Hepatocyte (in vitro differentiated cells): ENCODE results near the gene ADH5. TPM values are rescaled to one million over a fixed set of nuclear protein-coding genes. Genes with fewer than 3 reads are reported as not detected.
A peak's percentile ranks its signal among the peaks of the same experiment; 100 is the strongest.
"Not testable (repeated sequence)": the region's sequence is repeated elsewhere in the genome, so short reads cannot be mapped to it uniquely, and the experiment has no call there.

Source experiments
- DNase-seq: peaks from one replicate; pipeline ENCODE4 v3.0.0-alpha.2; 2016; ENCODE audit warnings: low spot score
- H2AFZ ChIP-seq: fragments of 200-600 bp; sonication (generic); 2 replicates; pipeline ENCODE4 v1.6.0; 2016; ENCODE audit warnings: antibody characterized with exemption, mild to moderate bottlenecking
- H3K27ac ChIP-seq: fragments of 200-600 bp; sonication (generic); 2 replicates; pipeline ENCODE4 v1.5.1; 2016; ENCODE audit warnings: mild to moderate bottlenecking
- H3K27me3 ChIP-seq: fragments of 200-600 bp; sonication (generic); 2 replicates; pipeline ENCODE4 v1.6.1; 2016
- H3K36me3 ChIP-seq: fragments of 200-600 bp; sonication (generic); replicated peaks from 2 replicates; pipeline ENCODE4 v1.5.1; 2016; ENCODE audit warnings: low read depth; ENCODE audit not compliant: insufficient read depth
- H3K4me1 ChIP-seq: fragments of 200-600 bp; sonication (generic); 2 replicates; pipeline ENCODE4 v1.5.1; 2016; ENCODE audit warnings: mild to moderate bottlenecking, moderate library complexity; ENCODE audit not compliant: insufficient read depth
- H3K4me2 ChIP-seq: fragments of 200-600 bp; sonication (generic); 2 replicates; pipeline ENCODE4 v1.6.0; 2016
- H3K4me3 ChIP-seq: fragments of 200-600 bp; sonication (generic); 2 replicates; pipeline ENCODE4 v1.5.1; 2016; ENCODE audit warnings: mild to moderate bottlenecking
- H3K79me2 ChIP-seq: fragments of 200-600 bp; sonication (generic); 2 replicates; pipeline ENCODE4 v1.6.0; 2017; ENCODE audit warnings: mild to moderate bottlenecking
- H3K9me2 ChIP-seq: fragments of 200-600 bp; sonication (generic); replicated peaks from 2 replicates; pipeline ENCODE4 v1.6.0; 2017; ENCODE audit warnings: mild to moderate bottlenecking; ENCODE audit not compliant: insufficient read depth
- H3K9me3 ChIP-seq: fragments of 200-600 bp; sonication (generic); 2 replicates; pipeline ENCODE4 v1.5.1; 2016; ENCODE audit warnings: low read depth, mild to moderate bottlenecking
- H4K20me1 ChIP-seq: fragments of 200-600 bp; sonication (generic); 2 replicates; pipeline ENCODE4 v1.6.0; 2016; ENCODE audit warnings: mild to moderate bottlenecking; ENCODE audit not compliant: insufficient read depth, poor library complexity, severe bottlenecking
- CTCF ChIP-seq: fragments of 200-600 bp; sonication (generic); IDR thresholded peaks from 2 replicates; pipeline ENCODE4 v1.5.1; 2016; ENCODE audit warnings: antibody characterized with exemption, mild to moderate bottlenecking; ENCODE audit not compliant: poor library complexity
- EZH2 ChIP-seq: fragments of 200-600 bp; sonication (generic); IDR thresholded peaks from 2 replicates; pipeline ENCODE4 v1.6.1; 2016; ENCODE audit warnings: antibody characterized with exemption, mild to moderate bottlenecking, borderline replicate concordance
- EZH2phosphoT487 ChIP-seq: fragments of 200-600 bp; sonication (generic); IDR thresholded peaks from one replicate; pipeline ENCODE4 v1.6.1; 2018; ENCODE audit warnings: antibody characterized with exemption, mild to moderate bottlenecking, low read depth, moderate library complexity; ENCODE audit not compliant: unreplicated experiment, severe bottlenecking
- WGBS: methylation state at CpG from one replicate; pipeline ENCODE4 v1.1.6; 2016; ENCODE audit warnings: low lambda C conversion rate; ENCODE audit errors: missing lambda C conversion rate; 5-methylcytosine and 5-hydroxymethylcytosine counted together
- polyA plus RNA-seq: library from polyadenylated mRNA; unstranded; fragments of >200 nt; fragmentation: Nextera tagmentation; extraction: Ambion mirVana; gene quantifications from 2 replicates; pipeline ENCODE4 v1.2.1, GENCODE V29; 2016
- total RNA-seq: library from RNA; depleted of rRNA; stranded (reverse); fragments of >200 nt; gene quantifications from 2 replicates; pipeline ENCODE4 v1.2.3, GENCODE V29; 2014

The ADH5 gene
- total and polyA plus RNA-seq, 2 experiments from 2014 or later: 149 to 200 TPM

- Histone ChIP-seq H3K4me2 (no peak overlapping the region), H4K20me1 (no peaks in the 10 kb centered on the region), H3K79me2 (no peaks in the 10 kb centered on the region), H3K36me3 (no peaks in the 10 kb centered on the region), H2AFZ (no peak overlapping the region), H3K9me2 (no peaks in the 10 kb centered on the region), H3K4me1 (no peaks in the 10 kb centered on the region), H3K4me3 (no peak overlapping the region), H3K27me3 (no peaks in the 10 kb centered on the region), H3K27ac (no peak overlapping the region), H3K9me3 (no peaks in the 10 kb centered on the region)
- DNase-seq: no peak
- 84% methylated on average over 12 of the region's 12 CpGs for WGBS
- TF ChIP-seq CTCF: no peak
- TF ChIP-seq EZH2phosphoT487: no peak
- no peak for TF ChIP-seq EZH2
These were observed 10.7 kb upstream of the ADH5 start for GRCh38 chr4:99099311-99099710.

GRCh38 chr4:99091841-99092240 lies 3.3 kb upstream of the ADH5 start:
- Histone ChIP-seq H3K4me2 (peak overlapping the region; percentile 85), H3K79me2 (peaks cover 35% of the 10 kb centered on the region), H3K4me1 (peaks cover 13% of the 10 kb centered on the region)
- WGBS: 76% methylated on average over 2 of the region's 2 CpGs
- not testable (repeated sequence) for H3K9me3 ChIP-seq, H3K27me3 ChIP-seq, H3K4me3 ChIP-seq, H3K9me2 ChIP-seq, H4K20me1 ChIP-seq, H3K36me3 ChIP-seq, H2AFZ ChIP-seq, DNase-seq, H3K27ac ChIP-seq

- peak overlapping the region; percentile 94 for H3K27ac ChIP-seq
These were observed 2.6 kb upstream of the ADH5 start for GRCh38 chr4:99091216-99091575.

GRCh38 chr4:99090481-99091215 lies 2.1 kb upstream of the ADH5 start:
- H3K4me3 ChIP-seq: no peak overlapping the region
- no peak for DNase-seq

More at GRCh38 chr4:99091216-99091575, 2.6 kb upstream of the ADH5 start:
- H3K79me2 ChIP-seq: peaks cover 39% of the 10 kb centered on the region
- H3K4me3 ChIP-seq: no peak overlapping the region
- no peaks in the 10 kb centered on the region for H4K20me1 ChIP-seq
- 24% methylated on average over 2 of the region's 2 CpGs for WGBS
- no peaks in the 10 kb centered on the region for H3K36me3 ChIP-seq
- no peak for DNase-seq
- H3K27me3 ChIP-seq: no peaks in the 10 kb centered on the region
- peak overlapping the region; percentile 85 for H3K4me2 ChIP-seq
- no peak for TF ChIP-seq EZH2
- peak overlapping the region; percentile 3 for H2AFZ ChIP-seq
- H3K9me2 ChIP-seq: no peaks in the 10 kb centered on the region
- peaks cover 13% of the 10 kb centered on the region for H3K4me1 ChIP-seq
- no peaks in the 10 kb centered on the region for H3K9me3 ChIP-seq

More at GRCh38 chr4:99090481-99091215, 2.1 kb upstream of the ADH5 start:
- TF ChIP-seq EZH2 (no peak), CTCF (no peak), EZH2phosphoT487 (no peak)
- Histone ChIP-seq H3K4me1 (peaks cover 16% of the 10 kb centered on the region), H4K20me1 (peaks cover 1% of the 10 kb centered on the region), H3K27me3 (no peaks in the 10 kb centered on the region), H3K4me2 (peak overlapping the region; percentile 85), H3K9me3 (no peaks in the 10 kb centered on the region), H3K9me2 (no peaks in the 10 kb centered on the region), H3K79me2 (peaks cover 44% of the 10 kb centered on the region), H3K36me3 (no peaks in the 10 kb centered on the region), H3K27ac (peak overlapping the region; percentile 94), H2AFZ (peak overlapping the region; percentile 3)
- WGBS: 45% methylated on average over 2 of the region's 2 CpGs
